Gastrocnemius medialis (tissue), 4 donors: ENCODE data around the gene PPP4C.

Experiments used
- POLR2A ChIP-seq, 2 donors: fragments of 450-650 bp; IDR thresholded peaks; one replicate each; pipeline ENCODE4 v1.6.1; 2017; ENCODE audit warnings: antibody characterized with exemption in 2 of 2, mild to moderate bottlenecking in 2 of 2, moderate library complexity in 2 of 2
- TF ChIP-seq, protein P1 (sequence below), 5 experiments: fragments of 450-650 bp in 3 of 5; fragments of 200-600 bp in 2 of 5; sonication (generic) in 2 of 5; IDR thresholded peaks in 4 of 5; conservative IDR thresholded peaks in 1 of 5; 1 replicate in 4 of 5; 2 replicates in 1 of 5; pipeline ENCODE4 v1.5.1; 2016 to 2019; ENCODE audit warnings: antibody characterized with exemption in 5 of 5, mild to moderate bottlenecking in 3 of 5, moderate library complexity in 3 of 5

- TF ChIP-seq, protein P1, sequence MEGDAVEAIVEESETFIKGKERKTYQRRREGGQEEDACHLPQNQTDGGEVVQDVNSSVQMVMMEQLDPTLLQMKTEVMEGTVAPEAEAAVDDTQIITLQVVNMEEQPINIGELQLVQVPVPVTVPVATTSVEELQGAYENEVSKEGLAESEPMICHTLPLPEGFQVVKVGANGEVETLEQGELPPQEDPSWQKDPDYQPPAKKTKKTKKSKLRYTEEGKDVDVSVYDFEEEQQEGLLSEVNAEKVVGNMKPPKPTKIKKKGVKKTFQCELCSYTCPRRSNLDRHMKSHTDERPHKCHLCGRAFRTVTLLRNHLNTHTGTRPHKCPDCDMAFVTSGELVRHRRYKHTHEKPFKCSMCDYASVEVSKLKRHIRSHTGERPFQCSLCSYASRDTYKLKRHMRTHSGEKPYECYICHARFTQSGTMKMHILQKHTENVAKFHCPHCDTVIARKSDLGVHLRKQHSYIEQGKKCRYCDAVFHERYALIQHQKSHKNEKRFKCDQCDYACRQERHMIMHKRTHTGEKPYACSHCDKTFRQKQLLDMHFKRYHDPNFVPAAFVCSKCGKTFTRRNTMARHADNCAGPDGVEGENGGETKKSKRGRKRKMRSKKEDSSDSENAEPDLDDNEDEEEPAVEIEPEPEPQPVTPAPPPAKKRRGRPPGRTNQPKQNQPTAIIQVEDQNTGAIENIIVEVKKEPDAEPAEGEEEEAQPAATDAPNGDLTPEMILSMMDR (IDR thresholded peaks at IDR 0.05 in 4 of 5, conservative IDR thresholded peaks at IDR 0.05 in 1 of 5) = no peak
- no peak for TF ChIP-seq POLR2A (IDR thresholded peaks at IDR 0.05)
These were observed 3.0 kb downstream of the PPP4C start for GRCh38 chr16:30078744-30079143.
